IPS DF 4.7 (cell line): ENCODE results near the gene RINL.
"Not testable (repeated sequence)": the region's sequence is repeated elsewhere in the genome, so short reads cannot be mapped to it uniquely, and the experiment has no call there.

ENCODE experiments used
- DNase-seq: peaks from one replicate; pipeline ENCODE4 v3.0.0-alpha.2; 2013; ENCODE audit warnings: low spot score; ENCODE audit errors: extremely low read depth

Gene RINL

GRCh38 chr19:38878575-38879399, 712 bp upstream of the RINL start:
- DNase-seq: no peak

GRCh38 chr19:38875656-38876395, 2.2 kb downstream of the RINL start:
- no peak for DNase-seq

- DNase-seq: not testable (repeated sequence)
Measured at GRCh38 chr19:38873400-38873799, 4.7 kb downstream of the RINL start.

- DNase-seq: no peak
Measured at GRCh38 chr19:38870612-38871011, 7.5 kb downstream of the RINL start.

- DNase-seq: no peak
Measured at GRCh38 chr19:38869836-38870607, 8.1 kb downstream of the RINL start.

- no peak for DNase-seq
Measured at GRCh38 chr19:38869160-38869835, 8.8 kb downstream of the RINL start.

- no peak for DNase-seq
Measured at GRCh38 chr19:38868551-38868950, 9.5 kb downstream of the RINL start.

GRCh38 chr19:38867171-38867780, 10.8 kb downstream of the RINL start:
- no peak for DNase-seq

GRCh38 chr19:38862321-38863059, 15.6 kb downstream of the RINL start:
- no peak for DNase-seq

GRCh38 chr19:38861368-38861767, 16.7 kb downstream of the RINL start:
- DNase-seq: no peak

- DNase-seq: not testable (repeated sequence)
Measured at GRCh38 chr19:38859631-38860204, 18.4 kb downstream of the RINL start.

GRCh38 chr19:38856813-38857212, 21.3 kb downstream of the RINL start:
- no peak for DNase-seq

GRCh38 chr19:38855751-38856150, 22.3 kb downstream of the RINL start:
- not testable (repeated sequence) for DNase-seq

- not testable (repeated sequence) for DNase-seq
Measured at GRCh38 chr19:38854961-38855360, 23.1 kb downstream of the RINL start.

- DNase-seq: no peak
Measured at GRCh38 chr19:38853214-38853613, 24.9 kb downstream of the RINL start.

- no peak for DNase-seq
Measured at GRCh38 chr19:38852231-38853044, 25.6 kb downstream of the RINL start.

- no peak for DNase-seq
Measured at GRCh38 chr19:38851622-38852230, 26.3 kb downstream of the RINL start.

GRCh38 chr19:38850976-38851621, 27.0 kb downstream of the RINL start:
- no peak for DNase-seq
